Measurements from ENCODE around the gene RIMKLB.
"Not testable (repeated sequence)": the region's sequence is repeated elsewhere in the genome, so short reads cannot be mapped to it uniquely, and the experiment has no call there.

Gene RIMKLB

GRCh38 chr12:8820676-8821407, 123.1 kb downstream of the RIMKLB start:
- DNase-seq, result not testable (repeated sequence)

GRCh38 chr12:8821591-8821990, 123.8 kb downstream of the RIMKLB start:
- no peak for DNase-seq

GRCh38 chr12:8822298-8822697, 124.5 kb downstream of the RIMKLB start, which contains the start of gene A2ML1:
A2ML1 (plus strand) TSS chr12:8822621; CDS start chr12:8822652, 31 bp downstream.
- DNase-seq, result no peak

- DNase-seq, result peak in 7 of 14 donors; percentile 3 to 47 (median 21)
These were observed 125.9 kb downstream of the RIMKLB start for GRCh38 chr12:8823565-8824300.

- no peak for DNase-seq
These were observed 129.9 kb downstream of the RIMKLB start for GRCh38 chr12:8827551-8828256.

- peak in 1 of 14 donors; percentile 24 for DNase-seq
These were observed 130.7 kb downstream of the RIMKLB start for GRCh38 chr12:8828257-8829124.

GRCh38 chr12:8829125-8829518, 131.3 kb downstream of the RIMKLB start:
- no peak for DNase-seq

GRCh38 chr12:8829621-8830020, 131.8 kb downstream of the RIMKLB start:
- no peak for DNase-seq

GRCh38 chr12:8831116-8831515, 133.3 kb downstream of the RIMKLB start:
- no peak for DNase-seq

- no peak for DNase-seq
These were observed 134.7 kb downstream of the RIMKLB start for GRCh38 chr12:8832500-8832899.

Data from C1 segment of cervical spinal cord (tissue), 14 donors.